Naive thymus-derived CD8-positive, alpha-beta T cell (primary cell): ENCODE measurements around the gene ST8SIA6. TPM values are rescaled to one million over a fixed set of nuclear protein-coding genes. Genes with fewer than 3 reads are reported as not detected.

Source experiments
- polyA plus RNA-seq, 3 donors: library from polyadenylated mRNA; unstranded; fragments of 300-500 nt; fragmentation: Illumina TruSeq; gene quantifications; one replicate each; pipeline ENCODE4 v1.2.3, GENCODE V29; 2021
- total RNA-seq, 8 experiments: library from RNA in 2 of 8; stranded (reverse) in 2 of 8; gene quantifications; one replicate each; pipeline ENCODE4 v1.2.3 and lab custom pipeline; 2021 to 2026

ST8SIA6 gene
- total and polyA plus RNA-seq, 5 experiments from 2014 or later: 0.33 to 2.4 TPM; not detected in 3

Other genes with a start within 250 kb of the ST8SIA6 start
- 100 to 1,000 TPM; 593 to 621 TPM for gene VIM, start 226.4 kb downstream of the ST8SIA6 start, total RNA-seq
- gene VIM, start 226.4 kb downstream of the ST8SIA6 start, polyA plus RNA-seq: 100 to 1,000 TPM; 295 to 479 (median 434) TPM
- gene HACD1, start 162.8 kb upstream of the ST8SIA6 start, total RNA-seq: 1 to 10 TPM in 1 of 2 experiments, under 1 TPM in 1; 0.63 to 1.4 TPM
- gene HACD1, start 162.8 kb upstream of the ST8SIA6 start, polyA plus RNA-seq: under 1 TPM; 0.17 to 0.53 (median 0.26) TPM
- gene STAM, start 189.6 kb upstream of the ST8SIA6 start, total RNA-seq: 10 to 100 TPM; 19.5 to 23.8 TPM
- gene STAM, start 189.6 kb upstream of the ST8SIA6 start, polyA plus RNA-seq: 1 to 10 TPM; 5.9 to 8.3 (median 7.4) TPM